ENCODE measurements around the gene RFX5.

RFX5 gene

DNA sequence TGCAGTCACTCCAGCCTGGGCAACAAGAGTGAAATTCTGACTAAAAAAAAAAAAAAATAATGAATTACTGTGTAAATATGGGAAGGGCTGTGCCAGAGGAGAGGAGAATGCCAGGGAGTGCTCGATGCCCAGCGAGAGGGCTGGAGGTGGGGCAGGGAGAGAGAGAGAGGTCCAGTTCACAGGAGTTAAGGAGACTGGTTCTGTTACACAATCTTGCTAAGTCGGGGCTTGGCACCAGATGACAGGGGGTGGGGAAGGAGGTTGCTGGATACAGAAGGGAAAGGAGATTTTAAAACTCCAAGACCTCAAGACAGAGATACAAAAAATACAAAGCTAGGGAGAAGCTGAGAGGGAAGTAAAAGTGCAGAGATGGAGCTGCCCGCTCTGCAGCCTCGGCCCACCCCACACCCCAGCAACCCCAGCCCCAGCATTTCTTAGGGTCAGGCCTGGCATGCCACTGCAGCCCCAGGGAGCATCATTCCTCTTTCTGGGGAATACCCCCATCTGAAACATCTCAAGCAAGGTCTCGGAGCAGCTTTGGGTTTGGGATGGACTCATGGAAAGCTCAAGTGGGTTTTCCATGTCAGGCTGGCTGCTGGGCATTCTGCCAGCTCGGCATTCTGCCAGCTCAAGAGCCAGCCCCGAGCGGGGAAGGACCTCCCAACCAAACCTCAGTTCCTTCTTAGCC, 24.5 kb upstream of the RFX5 start:
- FAIRE-seq (no peak), DNase-seq (ENCODE audit: insufficient read length) (no peak)
- TF ChIP-seq TAF1 (IDR thresholded peaks at IDR 0.05; ENCODE audit: borderline replicate concordance, low read depth, low read length): no peak
- TF ChIP-seq POLR2A (IDR thresholded peaks at IDR 0.05; ENCODE audit: low read depth, low read length): no peak
- no peak for TF ChIP-seq POLR2AphosphoS5 (IDR thresholded peaks at IDR 0.05; ENCODE audit: low read depth, low read length)

DNA sequence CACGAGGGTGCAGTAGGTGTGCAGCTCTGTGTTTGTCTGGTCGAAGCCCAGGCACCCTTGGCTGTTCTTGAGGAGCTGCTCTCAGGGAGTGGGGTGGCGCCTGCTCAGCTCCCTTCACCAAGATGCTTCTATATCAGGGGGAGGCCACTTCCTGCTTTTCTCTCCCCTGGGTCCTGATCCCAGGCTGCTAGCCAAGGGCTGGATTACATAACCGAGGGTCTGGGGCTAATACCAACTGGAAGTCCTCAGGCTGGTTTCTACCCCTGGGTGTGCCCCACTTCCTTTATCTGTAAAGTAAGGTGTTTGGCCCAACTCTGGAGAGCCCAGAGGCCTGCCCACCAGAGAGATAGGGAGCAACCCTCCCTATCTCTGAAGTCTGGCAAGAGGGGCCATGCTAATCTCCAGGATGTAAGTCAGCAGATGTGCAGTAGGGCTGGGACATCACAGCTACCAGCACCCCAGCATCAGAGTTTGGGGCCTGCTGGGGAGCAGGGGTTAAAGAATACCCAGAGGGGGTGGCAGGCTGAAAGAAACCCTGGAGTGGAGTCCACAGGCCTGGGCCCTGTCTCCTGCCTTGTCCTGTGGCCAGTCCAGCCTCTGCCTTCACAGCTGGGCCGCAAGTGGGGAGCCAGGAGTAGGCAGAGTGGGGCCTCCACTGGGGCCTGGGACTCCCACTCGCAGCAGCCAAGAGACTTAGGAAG, 23.3 kb upstream of the RFX5 start:
- FAIRE-seq (no peak), DNase-seq (ENCODE audit: insufficient read length) (no peak)
- TF ChIP-seq TAF1 (IDR thresholded peaks at IDR 0.05; ENCODE audit: borderline replicate concordance, low read depth, low read length) (no peak), POLR2AphosphoS5 (IDR thresholded peaks at IDR 0.05; ENCODE audit: low read depth, low read length) (no peak), POLR2A (IDR thresholded peaks at IDR 0.05; ENCODE audit: low read depth, low read length) (no peak)

DNA sequence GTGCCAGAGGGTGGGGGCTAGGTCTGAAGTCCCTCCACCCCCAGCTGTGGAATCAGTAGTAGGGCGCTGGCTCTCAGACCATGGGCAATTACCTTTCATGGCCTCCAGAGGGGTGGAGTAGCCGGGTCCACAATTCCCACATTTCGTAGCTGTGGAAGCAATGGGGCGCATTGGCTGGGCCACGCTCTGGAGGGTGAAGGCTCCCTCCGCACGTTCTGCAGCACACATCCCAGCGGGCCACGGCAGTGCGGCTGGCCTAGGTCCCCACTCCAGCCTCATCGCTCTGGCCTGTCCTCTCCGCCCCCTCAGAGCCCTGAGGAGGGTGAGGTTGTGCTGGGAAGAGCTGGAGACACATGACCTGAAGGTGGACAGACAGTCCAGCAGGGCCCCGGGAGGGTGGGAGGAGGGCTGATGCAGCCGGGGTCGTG, 22.6 kb upstream of the RFX5 start:
- DNase-seq (ENCODE audit: insufficient read length) (no peak), FAIRE-seq (no peak)
- TF ChIP-seq POLR2AphosphoS5 (IDR thresholded peaks at IDR 0.05; ENCODE audit: low read depth, low read length) (no peak), POLR2A (IDR thresholded peaks at IDR 0.05; ENCODE audit: low read depth, low read length) (no peak), TAF1 (IDR thresholded peaks at IDR 0.05; ENCODE audit: borderline replicate concordance, low read depth, low read length) (no peak)

DNA sequence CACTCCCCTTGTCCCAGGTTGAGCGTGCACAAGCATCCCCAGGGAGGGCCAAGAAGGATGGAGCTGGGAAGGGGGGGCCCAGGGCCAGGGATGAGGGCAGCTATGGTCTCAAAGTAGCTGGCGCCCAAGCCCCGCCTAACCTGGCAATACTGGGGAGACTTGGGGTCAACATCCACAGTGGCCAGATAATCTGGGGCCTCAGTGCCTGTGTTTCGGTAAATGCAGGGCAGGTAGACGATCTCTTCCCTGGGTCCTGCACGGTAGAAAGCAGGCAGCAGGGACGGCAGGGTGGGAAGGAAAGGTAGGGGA, 22.2 kb upstream of the RFX5 start:
- no peak for FAIRE-seq
- TF ChIP-seq TAF1 (IDR thresholded peaks at IDR 0.05; ENCODE audit: borderline replicate concordance, low read depth, low read length) (no peak), POLR2AphosphoS5 (IDR thresholded peaks at IDR 0.05; ENCODE audit: low read depth, low read length) (no peak), POLR2A (IDR thresholded peaks at IDR 0.05; ENCODE audit: low read depth, low read length) (no peak)
- no peak for DNase-seq (ENCODE audit: insufficient read length)

DNA sequence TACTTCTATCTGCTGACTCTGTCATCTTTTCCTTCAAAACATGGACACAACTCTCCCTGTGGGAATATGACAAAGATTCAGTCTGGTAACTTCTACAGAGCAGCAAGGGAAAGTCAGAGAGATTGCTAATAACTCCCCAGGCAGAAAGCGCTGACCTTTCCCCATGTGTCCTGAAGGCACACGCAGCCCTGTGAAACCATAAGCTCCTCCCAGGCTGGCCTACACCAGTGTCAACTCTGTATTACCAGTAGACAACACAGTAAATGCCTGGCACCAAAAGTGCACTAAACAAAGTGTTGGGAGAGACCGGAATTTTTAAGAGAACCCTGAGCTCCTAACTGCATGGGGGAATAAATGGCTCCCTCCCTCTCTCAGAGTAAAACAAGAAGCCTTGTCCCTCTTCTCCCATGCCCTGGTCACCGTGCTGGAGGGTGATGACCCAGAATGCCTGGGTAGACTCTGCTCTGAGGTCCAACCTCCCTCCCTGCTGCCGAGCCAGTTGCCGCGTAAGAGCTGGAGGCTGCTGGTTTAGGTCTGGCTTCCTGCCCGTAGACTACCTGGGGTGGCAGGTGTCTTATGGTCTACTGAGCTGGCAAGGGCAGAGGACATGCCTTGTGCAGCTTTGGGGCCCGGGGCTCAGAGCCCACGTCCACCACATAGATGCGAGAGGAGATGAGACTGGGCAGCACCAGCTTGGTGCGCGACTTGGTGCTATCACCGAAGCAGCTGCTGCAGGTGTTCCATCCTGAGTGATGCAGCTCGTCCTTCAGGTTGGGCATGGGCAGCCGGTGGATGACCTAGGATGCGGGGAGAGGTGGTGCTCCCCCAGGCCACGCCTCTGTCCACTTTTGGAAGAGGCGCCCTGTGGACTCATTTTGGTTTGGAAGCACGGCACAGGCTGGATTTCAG, 21.6 kb upstream of the RFX5 start:
- DNase-seq (ENCODE audit: insufficient read length) (no peak), FAIRE-seq (no peak)
- TF ChIP-seq POLR2AphosphoS5 (IDR thresholded peaks at IDR 0.05; ENCODE audit: low read depth, low read length) (no peak), POLR2A (IDR thresholded peaks at IDR 0.05; ENCODE audit: low read depth, low read length) (no peak), TAF1 (IDR thresholded peaks at IDR 0.05; ENCODE audit: borderline replicate concordance, low read depth, low read length) (no peak)

DNA sequence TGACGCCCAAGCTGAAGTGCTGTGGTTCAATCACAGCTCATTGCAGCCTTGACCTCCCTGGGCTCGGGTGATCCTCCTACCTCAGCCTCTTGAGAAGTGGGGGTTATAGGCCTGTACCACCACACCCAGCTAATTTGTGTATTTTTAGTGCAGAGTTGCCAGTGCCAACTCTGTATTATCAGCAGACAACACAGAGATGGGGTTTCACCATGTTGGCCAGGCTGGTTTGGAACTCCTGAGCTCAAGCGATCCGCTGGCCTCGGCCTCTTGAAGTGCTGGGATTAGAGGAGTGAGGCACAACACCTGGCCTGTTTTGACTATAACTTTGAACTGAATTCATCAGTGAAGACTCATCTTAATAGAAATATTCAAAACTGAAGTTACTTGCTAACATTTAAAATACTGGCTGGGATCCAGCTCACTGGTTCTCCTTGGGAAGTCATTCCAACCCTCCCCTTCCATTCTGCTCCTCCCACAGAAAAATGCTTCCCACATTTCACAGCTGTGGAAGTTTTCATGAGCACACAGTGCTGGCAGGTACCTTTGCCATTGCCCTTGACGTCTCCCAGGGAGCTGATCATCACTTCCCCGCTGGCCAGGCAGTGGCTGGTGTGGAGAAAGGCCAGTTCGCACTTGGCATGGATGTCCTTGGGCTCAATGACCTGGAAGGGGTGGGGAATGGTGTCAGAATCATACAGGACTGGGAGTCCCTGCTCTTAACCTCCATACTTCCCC, 20.8 kb upstream of the RFX5 start:
- DNase-seq (ENCODE audit: insufficient read length): no peak
- no peak for FAIRE-seq
- no peak for TF ChIP-seq TAF1 (IDR thresholded peaks at IDR 0.05; ENCODE audit: borderline replicate concordance, low read depth, low read length)

DNA sequence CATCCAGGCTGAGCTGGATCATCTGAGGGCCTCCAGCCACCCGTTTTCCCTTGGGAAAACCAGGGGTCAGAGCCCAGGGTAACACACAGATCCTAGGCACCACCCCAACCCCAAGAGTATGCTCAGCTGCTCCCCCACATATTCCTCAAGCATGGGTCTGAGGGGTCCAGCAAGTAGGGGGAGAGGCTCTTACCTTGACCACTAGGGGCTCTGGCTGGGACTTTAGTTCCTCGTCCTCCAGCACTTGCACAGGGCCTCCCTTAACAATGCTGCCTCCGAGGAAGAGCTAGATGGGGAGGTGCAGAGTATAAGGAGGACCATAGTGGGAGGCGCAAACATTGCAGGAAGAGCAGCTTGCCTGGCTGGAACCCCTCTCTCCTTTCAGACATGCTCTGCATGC, 17.9 kb upstream of the RFX5 start:
- DNase-seq (ENCODE audit: insufficient read length) (no peak), FAIRE-seq (no peak)

DNA sequence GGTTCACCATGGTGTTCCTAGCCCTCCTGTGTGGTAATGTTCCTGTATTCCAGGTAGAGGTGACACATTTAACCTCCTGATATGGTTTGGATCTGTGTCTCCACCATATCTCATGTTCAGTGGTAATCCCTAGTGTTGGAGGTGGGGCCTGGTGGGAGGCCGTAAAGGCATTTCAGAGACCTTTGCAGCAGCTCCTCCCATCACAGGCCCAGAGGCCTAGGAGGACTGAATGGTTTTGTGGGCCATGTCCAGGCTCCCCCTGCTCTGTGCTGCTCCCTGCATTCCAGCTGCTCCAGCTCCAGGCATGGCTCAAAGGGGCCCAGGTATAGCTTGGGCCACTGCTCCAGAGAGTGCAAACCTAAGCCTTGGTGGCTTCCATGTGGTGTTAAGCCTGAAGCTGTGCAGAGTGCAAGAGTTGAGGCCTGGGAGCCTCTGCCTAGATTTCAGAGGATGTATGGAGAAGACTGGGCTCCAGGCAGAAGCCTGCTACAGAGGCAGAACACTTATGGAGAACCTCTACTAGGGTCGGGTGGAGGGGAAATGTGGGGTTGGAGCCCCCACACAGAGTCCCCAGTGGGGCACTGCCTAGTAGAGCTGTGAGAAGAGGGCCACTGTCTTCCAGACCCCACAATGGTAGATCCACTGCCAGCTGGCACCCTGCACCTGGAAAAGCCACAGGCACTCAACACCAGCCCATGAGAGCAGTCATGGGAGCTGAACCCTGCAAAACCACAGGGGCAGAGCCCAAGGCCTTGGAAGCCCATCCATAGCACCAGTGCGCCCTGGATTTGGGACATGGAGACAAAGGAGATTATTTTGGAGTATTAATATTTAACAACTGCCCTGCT, 15.5 kb upstream of the RFX5 start:
- no peak for FAIRE-seq
- TF ChIP-seq TAF1 (IDR thresholded peaks at IDR 0.05; ENCODE audit: borderline replicate concordance, low read depth, low read length) (no peak), POLR2AphosphoS5 (IDR thresholded peaks at IDR 0.05; ENCODE audit: low read depth, low read length) (no peak), POLR2A (IDR thresholded peaks at IDR 0.05; ENCODE audit: low read depth, low read length) (no peak)
- no peak for DNase-seq (ENCODE audit: insufficient read length)

More for the DNA sequence above, 17.9 kb upstream of the RFX5 start:
- TF ChIP-seq POLR2AphosphoS5 (IDR thresholded peaks at IDR 0.05; ENCODE audit: low read depth, low read length): no peak

DNA sequence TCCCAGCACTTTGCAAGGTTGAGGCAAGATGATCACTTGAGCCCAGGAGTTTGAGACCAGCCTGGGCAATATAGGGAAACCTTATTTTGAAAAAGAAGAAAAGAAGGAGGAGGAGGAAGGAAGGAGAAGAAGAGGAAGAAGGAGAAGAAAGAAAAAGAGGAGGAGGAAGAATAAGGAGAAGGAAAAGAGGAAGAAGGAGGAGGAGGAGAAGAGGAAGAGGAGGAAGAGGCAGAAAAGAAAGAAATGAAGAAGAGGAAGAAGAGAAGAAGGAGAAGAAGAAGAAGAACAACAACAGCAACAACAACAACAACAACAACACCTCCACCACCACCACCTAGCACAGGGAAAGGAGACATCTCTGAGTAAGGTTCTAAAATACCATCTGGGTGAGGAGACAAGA, 14.8 kb upstream of the RFX5 start:
- no peak for FAIRE-seq
- no peak for DNase-seq (ENCODE audit: insufficient read length)

DNA sequence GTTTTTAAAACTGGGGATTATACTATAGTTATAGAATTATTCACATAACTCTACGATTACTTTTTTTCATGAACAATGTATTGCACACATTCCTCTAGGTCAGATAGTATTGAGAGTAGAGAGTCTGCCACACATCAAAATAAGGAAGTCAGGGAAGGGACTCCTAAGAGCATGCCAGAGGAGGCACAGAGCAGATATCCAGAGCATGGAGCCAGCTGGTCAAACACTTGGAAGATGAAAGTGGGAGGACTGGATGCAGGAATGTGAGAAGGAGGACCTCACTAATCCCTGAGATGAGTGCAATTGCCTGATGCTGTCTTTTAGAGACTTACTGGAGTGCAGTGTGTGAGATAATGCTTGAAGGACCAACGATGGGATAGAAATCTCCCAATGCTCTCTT, 9.6 kb upstream of the RFX5 start:
- no peak for DNase-seq (ENCODE audit: insufficient read length)
- TF ChIP-seq TAF1 (IDR thresholded peaks at IDR 0.05; ENCODE audit: borderline replicate concordance, low read depth, low read length): no peak
- no peak for TF ChIP-seq POLR2AphosphoS5 (IDR thresholded peaks at IDR 0.05; ENCODE audit: low read depth, low read length)
- no peak for TF ChIP-seq POLR2A (IDR thresholded peaks at IDR 0.05; ENCODE audit: low read depth, low read length)
- FAIRE-seq: no peak

More for the DNA sequence above, 14.8 kb upstream of the RFX5 start:
- TF ChIP-seq TAF1 (IDR thresholded peaks at IDR 0.05; ENCODE audit: borderline replicate concordance, low read depth, low read length) (no peak), POLR2AphosphoS5 (IDR thresholded peaks at IDR 0.05; ENCODE audit: low read depth, low read length) (no peak), POLR2A (IDR thresholded peaks at IDR 0.05; ENCODE audit: low read depth, low read length) (no peak)
